Measurements from ENCODE around the gene ARPC1A.
A peak's percentile ranks its signal among the peaks of the same experiment; 100 is the strongest.

The ARPC1A gene

DNA sequence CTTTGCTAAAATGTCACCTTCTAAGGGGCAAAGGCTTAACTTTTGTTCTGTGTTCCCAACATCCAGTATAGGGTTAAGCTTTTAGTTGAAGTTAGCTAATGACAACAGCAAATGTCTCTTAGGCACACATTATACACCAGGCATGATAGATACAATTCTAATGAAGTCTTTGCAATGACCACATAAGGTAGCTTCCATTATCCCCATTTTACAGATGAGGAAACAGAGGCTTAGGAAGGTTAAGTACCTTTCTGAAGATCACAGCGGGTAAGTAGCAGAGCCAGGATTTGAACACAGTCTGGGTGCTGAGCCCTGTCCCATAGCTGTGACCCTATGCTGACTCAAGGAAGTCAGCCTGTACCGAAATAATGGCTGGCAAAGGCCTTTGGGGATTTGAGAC, 84.9 kb downstream of the ARPC1A start:
- no peak for DNase-seq

DNA sequence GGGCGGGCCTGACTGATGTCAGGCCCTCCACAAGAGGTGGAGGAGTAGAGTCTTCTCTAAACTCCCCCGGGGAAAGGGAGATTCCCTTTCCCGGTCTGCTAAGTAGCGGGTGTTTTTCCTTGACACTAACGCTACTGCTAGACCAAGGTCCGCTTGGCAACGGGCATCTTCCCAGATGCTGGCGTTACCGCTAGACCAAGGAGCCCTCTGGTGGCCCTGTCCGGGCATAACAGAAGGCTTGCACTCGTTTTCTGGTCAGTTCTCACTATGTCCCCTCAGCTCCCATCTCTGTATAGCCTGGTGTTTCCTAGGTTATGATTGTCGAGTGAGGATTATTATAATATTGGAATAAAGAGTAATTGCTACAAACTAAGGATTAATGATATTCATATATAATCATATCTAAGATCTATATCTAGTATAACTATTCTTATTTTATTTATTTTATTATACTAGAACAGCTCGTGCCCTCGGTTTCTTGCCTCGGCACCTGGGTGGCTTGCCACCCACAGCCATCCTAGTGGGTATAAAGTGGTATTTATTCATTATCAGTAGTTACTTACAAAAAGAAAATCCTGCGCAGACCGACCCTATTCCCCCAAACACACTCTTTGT, 89.9 kb downstream of the ARPC1A start:
- DNase-seq = peak; percentile 17 to 35
